HG03280 (cell line): ENCODE data around the gene AGBL4.
A peak's percentile ranks its signal among the peaks of the same experiment; 100 is the strongest.

Experiments used
- ATAC-seq: cut with Tn5 transposase; IDR thresholded peaks from one replicate; pipeline ENCODE4 v1.9.1; 2021; ENCODE audit warnings: mild to moderate bottlenecking, moderate library complexity; ENCODE audit not compliant: unreplicated experiment

Gene AGBL4

GRCh38 chr1:48741380-48741779 lies 1282.4 kb downstream of the AGBL4 start:
- ATAC-seq: no peak

DNA sequence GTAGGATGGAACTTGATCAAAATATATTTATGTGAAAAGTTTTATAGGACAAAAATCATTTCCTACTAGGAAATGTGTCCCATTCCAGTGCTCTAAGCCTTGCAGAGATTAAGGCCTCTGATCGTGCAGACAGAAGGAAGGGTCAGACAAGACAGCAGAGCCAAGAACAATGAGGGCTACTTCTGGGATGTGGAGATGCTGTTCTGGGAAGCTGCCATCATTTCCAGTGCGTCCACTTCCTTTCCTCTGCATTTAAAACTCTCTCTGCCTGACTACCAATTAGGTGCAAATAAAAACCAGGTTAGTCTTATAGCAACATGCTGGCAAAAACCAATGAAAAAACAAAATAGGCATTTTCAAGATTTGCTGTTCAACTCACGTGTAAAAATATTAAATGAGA lies 1283.1 kb downstream of the AGBL4 start:
- ATAC-seq: no peak

- no peak for ATAC-seq
Observed at GRCh38 chr1:48739091-48739490, 1284.7 kb downstream of the AGBL4 start.

DNA sequence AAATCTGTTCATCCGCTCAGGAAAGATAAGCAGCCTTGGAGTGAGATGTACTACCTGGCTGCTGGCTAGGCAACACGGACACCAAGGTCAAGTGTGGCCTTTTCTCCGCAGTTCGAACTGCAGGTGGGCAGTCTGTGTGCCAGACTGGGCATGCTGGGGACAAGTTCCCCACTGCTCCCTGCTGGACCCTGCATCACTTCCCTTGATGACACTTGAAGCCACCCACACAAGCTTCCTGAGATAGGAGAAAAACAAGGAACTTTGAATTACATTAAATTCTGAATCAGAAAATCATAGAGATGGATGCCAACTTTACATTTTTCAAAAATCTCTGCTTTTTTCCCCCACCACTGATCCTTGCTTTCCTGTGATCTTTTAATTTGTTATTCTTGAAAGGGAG lies 1285.4 kb downstream of the AGBL4 start:
- ATAC-seq: no peak

DNA sequence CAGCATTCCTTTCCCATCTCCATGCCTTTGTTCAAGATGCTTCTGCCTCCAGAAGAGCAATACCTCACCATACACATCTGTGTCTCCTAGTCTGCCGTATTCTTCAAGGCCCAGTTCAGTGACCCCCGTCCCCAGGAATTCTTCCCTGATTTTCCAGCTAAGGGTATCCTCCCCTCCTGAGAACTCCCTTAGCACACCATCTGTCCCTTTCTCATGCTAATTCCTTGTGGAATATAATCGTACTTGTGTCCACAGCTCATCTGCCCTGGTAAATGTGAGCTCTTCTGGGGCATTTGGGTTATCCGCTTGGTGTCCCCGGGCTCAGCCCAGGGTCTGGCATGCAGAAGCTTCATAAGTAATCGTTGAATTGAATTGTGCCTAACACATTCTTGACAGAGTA lies 1288.0 kb downstream of the AGBL4 start:
- no peak for ATAC-seq

GRCh38 chr1:48730164-48730910 lies 1293.4 kb downstream of the AGBL4 start:
- ATAC-seq: peak; percentile 53

GRCh38 chr1:48728584-48728983 lies 1295.2 kb downstream of the AGBL4 start:
- ATAC-seq: no peak

- no peak for ATAC-seq
Observed at GRCh38 chr1:48726557-48727215, 1297.1 kb downstream of the AGBL4 start.

DNA sequence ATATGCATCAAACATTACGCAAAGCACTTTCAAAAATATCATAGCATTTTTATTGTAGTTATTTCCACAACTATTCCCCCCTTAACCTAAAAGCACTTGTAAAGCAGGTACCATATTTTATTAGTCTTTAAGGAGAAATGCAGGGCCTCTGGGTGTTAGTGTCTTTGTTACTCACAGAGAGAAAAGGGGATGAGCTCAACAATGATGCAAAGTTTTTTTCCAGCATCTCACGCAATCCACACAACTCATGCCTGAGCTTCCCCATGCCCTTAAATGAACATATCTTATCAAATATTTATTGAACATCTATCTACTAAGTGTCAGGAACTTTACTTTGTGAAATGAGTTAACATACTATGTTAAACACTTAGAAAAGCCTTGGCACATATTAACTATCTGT lies 1297.6 kb downstream of the AGBL4 start:
- no peak for ATAC-seq

GRCh38 chr1:48725341-48726046 lies 1298.3 kb downstream of the AGBL4 start:
- ATAC-seq: no peak

DNA sequence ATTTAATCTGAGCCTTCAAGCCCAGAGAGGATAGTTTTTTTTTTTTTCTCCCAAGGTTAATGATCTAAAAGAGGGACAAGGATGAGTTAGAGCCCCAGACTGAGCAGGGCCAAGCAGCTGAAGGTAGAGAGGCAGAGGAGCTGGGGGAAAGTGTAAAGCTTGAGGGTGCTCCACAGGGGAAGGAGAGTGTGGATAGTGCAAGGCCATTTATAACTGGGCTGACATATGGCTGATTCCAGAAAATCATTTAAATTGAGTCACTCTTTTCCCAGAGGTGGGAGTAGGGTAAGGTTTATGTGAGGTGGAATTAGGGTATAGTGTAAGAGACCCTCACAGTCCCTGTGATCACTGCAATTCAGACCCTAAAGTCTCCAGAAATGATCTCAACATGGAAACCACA lies 1302.8 kb downstream of the AGBL4 start:
- no peak for ATAC-seq

DNA sequence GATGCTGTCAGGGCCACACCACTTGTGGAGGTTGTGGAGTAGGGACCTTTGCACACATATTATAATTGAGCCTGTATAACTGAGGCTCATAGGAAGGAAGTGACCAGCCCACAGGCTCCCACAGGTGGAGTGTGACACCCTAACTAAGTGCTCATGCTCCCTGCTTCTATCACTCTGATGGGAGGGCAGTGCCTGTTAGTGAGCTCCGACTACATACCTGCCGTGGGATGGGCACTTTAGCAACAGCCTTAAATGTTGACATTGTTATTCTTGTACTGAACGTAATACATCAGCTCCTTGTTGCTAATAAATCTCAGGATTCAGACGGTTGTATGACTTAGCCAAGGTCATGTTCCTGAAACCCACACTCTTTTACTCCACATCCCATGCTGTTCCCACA lies 1305.0 kb downstream of the AGBL4 start:
- ATAC-seq: no peak

GRCh38 chr1:48718116-48718630 lies 1305.6 kb downstream of the AGBL4 start:
- ATAC-seq: no peak

DNA sequence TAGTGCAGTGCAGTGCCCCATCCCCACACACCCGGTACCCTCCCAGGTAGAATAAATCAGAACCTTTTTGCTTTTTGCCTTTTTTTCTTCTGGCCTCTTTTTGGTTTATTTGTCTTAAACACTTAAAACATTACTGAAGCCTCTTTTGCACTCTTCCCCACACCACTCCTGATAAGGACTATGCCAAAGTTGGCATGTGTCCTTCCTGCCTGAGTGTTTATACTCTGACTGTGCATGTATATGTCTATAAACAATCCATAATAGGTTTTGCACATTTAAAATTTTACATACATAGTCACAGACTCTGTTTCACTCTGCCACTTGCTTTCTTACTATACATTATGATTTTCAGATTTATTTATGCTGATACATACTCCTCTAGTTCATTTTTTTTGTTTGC lies 1306.7 kb downstream of the AGBL4 start:
- ATAC-seq: no peak

- ATAC-seq: no peak
Observed at GRCh38 chr1:48715921-48716320, 1307.8 kb downstream of the AGBL4 start.

- ATAC-seq: no peak
Observed at GRCh38 chr1:48710915-48711314, 1312.8 kb downstream of the AGBL4 start.

GRCh38 chr1:48710318-48710717 lies 1313.4 kb downstream of the AGBL4 start:
- no peak for ATAC-seq

- no peak for ATAC-seq
Observed at GRCh38 chr1:48704736-48705135, 1319.0 kb downstream of the AGBL4 start.

- ATAC-seq: no peak
Observed at GRCh38 chr1:48701445-48701844, 1322.3 kb downstream of the AGBL4 start.

GRCh38 chr1:48697066-48697707 lies 1326.6 kb downstream of the AGBL4 start:
- peak; percentile 68 for ATAC-seq

GRCh38 chr1:48695161-48695560 lies 1328.6 kb downstream of the AGBL4 start:
- ATAC-seq: no peak
